Measurements from ENCODE around the gene OR5D18.
"Not testable (repeated sequence)": the region's sequence is repeated elsewhere in the genome, so short reads cannot be mapped to it uniquely, and the experiment has no call there.

OR5D18 gene

GRCh38 chr11:55826919-55827318 is 7.5 kb downstream of the OR5D18 start, which contains the start of gene OR5L2:
Gene OR5L2, plus strand, starts transcription at chr11:55827219. Its CDS starts 0 bp downstream, at chr11:55827219.
- no peak for DNase-seq (ENCODE audit: low read depth)
- TF ChIP-seq CTCF (IDR thresholded peaks at IDR 0.05; ENCODE audit: control insufficient read depth, insufficient read depth, low read depth, low read length, missing control alignments), result no peak

GRCh38 chr11:55838452-55838851 is 19.0 kb downstream of the OR5D18 start, which contains the start of gene OR5D16:
Gene OR5D16, plus strand, starts transcription at chr11:55838752. Its CDS starts 0 bp downstream, at chr11:55838752.
- H3K4me3 ChIP-seq (ENCODE audit: control insufficient read depth, low read depth, low read length), result no peak within 1 kb of the TSS
- TF ChIP-seq CTCF (IDR thresholded peaks at IDR 0.05; ENCODE audit: control insufficient read depth, insufficient read depth, low read depth, low read length, missing control alignments), result no peak

More at GRCh38 chr11:55826919-55827318, 7.5 kb downstream of the OR5D18 start, which contains the start of gene OR5L2:
- no peak within 1 kb of the TSS for H3K4me3 ChIP-seq (ENCODE audit: control insufficient read depth, low read depth, low read length)

GRCh38 chr11:55847453-55847852 is 28.0 kb downstream of the OR5D18 start:
- no peak for DNase-seq (ENCODE audit: low read depth)
- no peak overlapping the region for H3K4me3 ChIP-seq (ENCODE audit: control insufficient read depth, low read depth, low read length)
- no peak for TF ChIP-seq CTCF (IDR thresholded peaks at IDR 0.05; ENCODE audit: control insufficient read depth, insufficient read depth, low read depth, low read length, missing control alignments)

More at GRCh38 chr11:55838452-55838851, 19.0 kb downstream of the OR5D18 start, which contains the start of gene OR5D16:
- DNase-seq (ENCODE audit: low read depth), result no peak

- no peak for TF ChIP-seq CTCF (IDR thresholded peaks at IDR 0.05; ENCODE audit: control insufficient read depth, insufficient read depth, low read depth, low read length, missing control alignments)
- no peak overlapping the region for H3K4me3 ChIP-seq (ENCODE audit: control insufficient read depth, low read depth, low read length)
- no peak for DNase-seq (ENCODE audit: low read depth)
Observed at GRCh38 chr11:55849037-55849436, 29.6 kb downstream of the OR5D18 start.

GRCh38 chr11:55852141-55852540 is 32.7 kb downstream of the OR5D18 start:
- TF ChIP-seq CTCF (IDR thresholded peaks at IDR 0.05; ENCODE audit: control insufficient read depth, insufficient read depth, low read depth, low read length, missing control alignments), result no peak
- DNase-seq (ENCODE audit: low read depth), result no peak
- no peak overlapping the region for H3K4me3 ChIP-seq (ENCODE audit: control insufficient read depth, low read depth, low read length)

GRCh38 chr11:55854704-55855103 is 35.3 kb downstream of the OR5D18 start:
- TF ChIP-seq CTCF (IDR thresholded peaks at IDR 0.05; ENCODE audit: control insufficient read depth, insufficient read depth, low read depth, low read length, missing control alignments), result no peak
- H3K4me3 ChIP-seq (ENCODE audit: control insufficient read depth, low read depth, low read length), result no peak overlapping the region
- DNase-seq (ENCODE audit: low read depth), result no peak

- H3K4me3 ChIP-seq (ENCODE audit: control insufficient read depth, low read depth, low read length); DNase-seq (ENCODE audit: low read depth): not testable (repeated sequence)
Observed at GRCh38 chr11:55867354-55867753, 47.9 kb downstream of the OR5D18 start.

All from AG09309 (cell line).